H1 (cell line): ENCODE results near the gene PDGFB. TPM values are rescaled to one million over a fixed set of nuclear protein-coding genes. Genes with fewer than 3 reads are reported as not detected.

Experiments used
- MAX ChIP-seq: IDR thresholded peaks from 2 replicates; pipeline ENCODE4 v1.6.1; 2012; ENCODE audit warnings: inconsistent platforms
- polyA plus RNA-seq, 7 experiments: library from polyadenylated mRNA; depleted of rRNA in 3 of 7; stranded (reverse) in 5 of 7; unstranded in 2 of 7; fragments of >200 nt in 5 of 7; fragments of 200-250 nt in 2 of 7; gene quantifications; 1 replicate in 5 of 7; 2 replicates in 1 of 7; 4 replicates in 1 of 7; pipeline versions ENCODE4 v1.2.1 to v1.2.3, GENCODE V29; 2011 to 2013; ENCODE audit warnings: missing spikeins in 2 of 7, mixed read lengths in 2 of 7
- total RNA-seq: library from RNA; stranded (reverse); fragmentation: NEBNext Ultra II Directional; extraction: Animal tissue kit (Norgen Biotek cat#: 25700); gene quantifications from 2 replicates; pipeline ENCODE4 v1.2.1, GENCODE V29; 2021

PDGFB gene
- total and polyA plus RNA-seq, 2 of the 8 experiments (the other 6 are each of a cell fraction or from before 2014, with no cell fraction given) = 3.9 to 8.5 TPM

GRCh38 chr22:39243439-39244135 lies 1.2 kb downstream of the PDGFB start (continued):
- TF ChIP-seq MAX = no peak
